Esophagus muscularis mucosa (tissue), 4 donors: ENCODE results near the gene NBEAL2.

Experiments
- EP300 ChIP-seq: sonication (generic); formaldehyde crosslinking; IDR thresholded peaks from one replicate; pipeline ENCODE4 v1.6.1; 2017; ENCODE audit warnings: antibody characterized with exemption
- POLR2A ChIP-seq: fragments of 450-650 bp; IDR thresholded peaks from one replicate; pipeline ENCODE4 v1.6.1; 2017; ENCODE audit warnings: antibody characterized with exemption, moderate library complexity, mild to moderate bottlenecking, low read depth
- POLR2AphosphoS5 ChIP-seq, 2 donors: sonication (generic); formaldehyde crosslinking; IDR thresholded peaks; one replicate each; pipeline ENCODE4 v1.6.1; 2017; ENCODE audit warnings: antibody characterized with exemption in 2 of 2
- TF ChIP-seq, protein P1 (sequence below), 3 experiments: fragments of 200-600 bp in 2 of 3; fragments of 450-650 bp in 1 of 3; sonication (generic) in 2 of 3; IDR thresholded peaks; one replicate each; pipeline ENCODE4 v1.5.1; 2017 to 2019; ENCODE audit warnings: antibody characterized with exemption in 3 of 3, mild to moderate bottlenecking in 2 of 3, moderate library complexity in 1 of 3

GRCh38 chr3:47022641-47023071 is 43.2 kb downstream of the NBEAL2 start:
- TF ChIP-seq, protein P1, sequence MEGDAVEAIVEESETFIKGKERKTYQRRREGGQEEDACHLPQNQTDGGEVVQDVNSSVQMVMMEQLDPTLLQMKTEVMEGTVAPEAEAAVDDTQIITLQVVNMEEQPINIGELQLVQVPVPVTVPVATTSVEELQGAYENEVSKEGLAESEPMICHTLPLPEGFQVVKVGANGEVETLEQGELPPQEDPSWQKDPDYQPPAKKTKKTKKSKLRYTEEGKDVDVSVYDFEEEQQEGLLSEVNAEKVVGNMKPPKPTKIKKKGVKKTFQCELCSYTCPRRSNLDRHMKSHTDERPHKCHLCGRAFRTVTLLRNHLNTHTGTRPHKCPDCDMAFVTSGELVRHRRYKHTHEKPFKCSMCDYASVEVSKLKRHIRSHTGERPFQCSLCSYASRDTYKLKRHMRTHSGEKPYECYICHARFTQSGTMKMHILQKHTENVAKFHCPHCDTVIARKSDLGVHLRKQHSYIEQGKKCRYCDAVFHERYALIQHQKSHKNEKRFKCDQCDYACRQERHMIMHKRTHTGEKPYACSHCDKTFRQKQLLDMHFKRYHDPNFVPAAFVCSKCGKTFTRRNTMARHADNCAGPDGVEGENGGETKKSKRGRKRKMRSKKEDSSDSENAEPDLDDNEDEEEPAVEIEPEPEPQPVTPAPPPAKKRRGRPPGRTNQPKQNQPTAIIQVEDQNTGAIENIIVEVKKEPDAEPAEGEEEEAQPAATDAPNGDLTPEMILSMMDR (IDR thresholded peaks at IDR 0.05): no peak
- TF ChIP-seq EP300: no peak
- no peak for TF ChIP-seq POLR2A
- no peak for TF ChIP-seq POLR2AphosphoS5 (IDR thresholded peaks at IDR 0.05)
